SW 1271 (cell line): ENCODE measurements around the gene JAZF1.
"Not testable (repeated sequence)": the region's sequence is repeated elsewhere in the genome, so short reads cannot be mapped to it uniquely, and the experiment has no call there.

Source experiments
- DNase-seq, 2 experiments: peaks; one replicate each; lab custom pipeline; 2025; lab: John Stamatoyannopoulos, UW

JAZF1 gene

GRCh38 chr7:27941522-27941921 is 239.1 kb downstream of the JAZF1 start:
- no peak for DNase-seq

- DNase-seq: no peak
Observed at GRCh38 chr7:27940341-27940740, 240.3 kb downstream of the JAZF1 start.

- no peak for DNase-seq
Observed at GRCh38 chr7:27939893-27940292, 240.7 kb downstream of the JAZF1 start.

GRCh38 chr7:27936768-27937102 is 243.9 kb downstream of the JAZF1 start:
- DNase-seq: no peak

- no peak for DNase-seq
Observed at GRCh38 chr7:27936047-27936767, 244.4 kb downstream of the JAZF1 start.

- peak in 1 of 2 experiments; percentile 18 for DNase-seq
Observed at GRCh38 chr7:27933671-27934565, 246.7 kb downstream of the JAZF1 start.

- no peak for DNase-seq
Observed at GRCh38 chr7:27930910-27931476, 249.6 kb downstream of the JAZF1 start.

GRCh38 chr7:27929127-27929526 is 251.5 kb downstream of the JAZF1 start:
- no peak for DNase-seq

GRCh38 chr7:27928001-27928400 is 252.6 kb downstream of the JAZF1 start:
- no peak for DNase-seq

GRCh38 chr7:27925573-27926201 is 254.9 kb downstream of the JAZF1 start:
- no peak for DNase-seq

- no peak for DNase-seq
Observed at GRCh38 chr7:27923642-27923980, 257.0 kb downstream of the JAZF1 start.

- no peak for DNase-seq
Observed at GRCh38 chr7:27922907-27923641, 257.5 kb downstream of the JAZF1 start.

GRCh38 chr7:27922389-27922788 is 258.2 kb downstream of the JAZF1 start:
- not testable (repeated sequence) for DNase-seq

- peak; percentile 44 to 78 for DNase-seq
Observed at GRCh38 chr7:27921081-27921836, 259.3 kb downstream of the JAZF1 start.

- no peak for DNase-seq
Observed at GRCh38 chr7:27920281-27920946, 260.2 kb downstream of the JAZF1 start.

- DNase-seq: no peak
Observed at GRCh38 chr7:27918503-27918902, 262.1 kb downstream of the JAZF1 start.

- peak; percentile 22 to 72 for DNase-seq
Observed at GRCh38 chr7:27917774-27918314, 262.8 kb downstream of the JAZF1 start.

- DNase-seq: no peak
Observed at GRCh38 chr7:27917119-27917518, 263.5 kb downstream of the JAZF1 start.

- no peak for DNase-seq
Observed at GRCh38 chr7:27916372-27916771, 264.2 kb downstream of the JAZF1 start.

GRCh38 chr7:27914409-27914808 is 266.2 kb downstream of the JAZF1 start:
- no peak for DNase-seq
